ENCODE measurements around the gene CACNA1G. TPM values are rescaled to one million over a fixed set of nuclear protein-coding genes. Genes with fewer than 3 reads are reported as not detected.
A peak's percentile ranks its signal among the peaks of the same experiment; 100 is the strongest.

Gene CACNA1G
- total RNA-seq, 1 donor from 2014 or later: 0.27 TPM

GRCh38 chr17:50641357-50641756 is 80.8 kb downstream of the CACNA1G start:
- TF ChIP-seq CTCF (IDR thresholded peaks at IDR 0.05; ENCODE audit: insufficient read depth, low read depth, low read length) (no peak), EZH2 (IDR thresholded peaks at IDR 0.05; ENCODE audit: insufficient read depth, low read length) (no peak)
- Mint-ChIP-seq H3K36me3 (ENCODE audit: low read depth, unreplicated experiment) (no peaks in the 10 kb centered on the region), H3K27me3 (ENCODE audit: low read depth, unreplicated experiment) (peaks cover 10% of the 10 kb centered on the region), H3K27ac (ENCODE audit: unreplicated experiment) (no peak overlapping the region), H3K9me3 (ENCODE audit: unreplicated experiment) (peaks cover 2% of the 10 kb centered on the region), H3K4me1 (ENCODE audit: low read depth, unreplicated experiment) (peaks cover 30% of the 10 kb centered on the region), H3K4me3 (ENCODE audit: unreplicated experiment) (no peak overlapping the region)
- Histone ChIP-seq H3K9ac (ENCODE audit: low read length) (no peak overlapping the region), H2AFZ (ENCODE audit: low read depth, low read length) (no peak overlapping the region), H3K79me2 (ENCODE audit: insufficient read depth, low read length) (peaks cover 2% of the 10 kb centered on the region), H3K9me3 (ENCODE audit: insufficient read depth, low read depth, low read length) (no peaks in the 10 kb centered on the region), H3K4me3 (ENCODE audit: insufficient read depth, low read depth, low read length) (no peak overlapping the region), H3K27me3 (ENCODE audit: insufficient read depth, low read length) (no peaks in the 10 kb centered on the region), H3K4me1 (ENCODE audit: insufficient read depth, low read length) (peaks cover 35% of the 10 kb centered on the region), H4K20me1 (ENCODE audit: insufficient read depth, low read length) (no peaks in the 10 kb centered on the region), H3K36me3 (ENCODE audit: insufficient read depth, low read length) (no peaks in the 10 kb centered on the region), H3K27ac (ENCODE audit: low read depth, low read length) (no peak overlapping the region), H3K4me2 (ENCODE audit: low read length) (peak overlapping the region; percentile 13)
- FAIRE-seq: no peak
- DNase-seq (ENCODE audit: low read depth): no peak

- no peaks in the 10 kb centered on the region for H3K9me3 ChIP-seq (ENCODE audit: insufficient read depth, low read depth, low read length)
- no peak for FAIRE-seq
- peaks cover 11% of the 10 kb centered on the region for H3K27me3 Mint-ChIP-seq (ENCODE audit: low read depth, unreplicated experiment)
Observed at GRCh38 chr17:50642071-50642721, 81.7 kb downstream of the CACNA1G start.

More at GRCh38 chr17:50642071-50642721, 81.7 kb downstream of the CACNA1G start:
- no peak overlapping the region for H3K4me2 ChIP-seq (ENCODE audit: low read length)
- peaks cover 4% of the 10 kb centered on the region for H3K9me3 Mint-ChIP-seq (ENCODE audit: unreplicated experiment)
- TF ChIP-seq CTCF (IDR thresholded peaks at IDR 0.05; ENCODE audit: insufficient read depth, low read depth, low read length): no peak
- TF ChIP-seq EZH2 (IDR thresholded peaks at IDR 0.05; ENCODE audit: insufficient read depth, low read length): no peak
- H3K27ac ChIP-seq (ENCODE audit: low read depth, low read length): no peak overlapping the region
- no peak overlapping the region for H2AFZ ChIP-seq (ENCODE audit: low read depth, low read length)
- peaks cover 34% of the 10 kb centered on the region for H3K4me1 ChIP-seq (ENCODE audit: insufficient read depth, low read length)
- no peaks in the 10 kb centered on the region for H3K36me3 ChIP-seq (ENCODE audit: insufficient read depth, low read length)
- no peak overlapping the region for H3K4me3 Mint-ChIP-seq (ENCODE audit: unreplicated experiment)
- DNase-seq (ENCODE audit: low read depth): no peak
- H3K27me3 ChIP-seq (ENCODE audit: insufficient read depth, low read length): no peaks in the 10 kb centered on the region
- H4K20me1 ChIP-seq (ENCODE audit: insufficient read depth, low read length): no peaks in the 10 kb centered on the region
- H3K4me1 Mint-ChIP-seq (ENCODE audit: low read depth, unreplicated experiment): peaks cover 26% of the 10 kb centered on the region
- no peak overlapping the region for H3K4me3 ChIP-seq (ENCODE audit: insufficient read depth, low read depth, low read length)
- H3K36me3 Mint-ChIP-seq (ENCODE audit: low read depth, unreplicated experiment): no peaks in the 10 kb centered on the region
- no peak overlapping the region for H3K9ac ChIP-seq (ENCODE audit: low read length)
- H3K79me2 ChIP-seq (ENCODE audit: insufficient read depth, low read length): no peaks in the 10 kb centered on the region
- no peak overlapping the region for H3K27ac Mint-ChIP-seq (ENCODE audit: unreplicated experiment)
